PC-3 (cell line): ENCODE measurements around the gene SREK1. TPM values are rescaled to one million over a fixed set of nuclear protein-coding genes. Genes with fewer than 3 reads are reported as not detected.

Experiments
- ATAC-seq: fragments of 200-7000 bp; cut with Tn5 transposase; 2 replicates; pipeline ENCODE4 v1.9.1; 2020; ENCODE audit warnings: mild to moderate bottlenecking, moderate library complexity
- BruUV-seq: library from RNA; stranded (reverse); fragments of 400-500 nt; replicated peaks from 2 replicates; lab custom pipeline; 2021; lab: Mats Ljungman, UMichigan
- CTCF ChIA-PET: fragments of 300-600 bp; sonication (Branson Sonifier 250); formaldehyde crosslinking; loops from one replicate; lab custom pipeline; 2022; ENCODE audit warnings: antibody characterized with exemption; lab: Charles Lee
- POLR2A ChIA-PET: fragments of 300-600 bp; sonication (Branson Sonifier 250); formaldehyde crosslinking; loops from one replicate; lab custom pipeline; 2022; ENCODE audit warnings: antibody characterized with exemption; ENCODE audit not compliant: unreplicated experiment; lab: Charles Lee
- DNase-seq: peaks from one replicate; pipeline ENCODE4 v3.0.0-alpha.2; 2015
- H2AFZ ChIP-seq: fragments of 300-600 bp; sonication (generic); 2 replicates; pipeline ENCODE4 v1.6.0; 2016; ENCODE audit warnings: antibody characterized with exemption, low read length
- H3F3A ChIP-seq: fragments of 300-600 bp; sonication (generic); one replicate; pipeline ENCODE4 v1.6.0; 2017; ENCODE audit warnings: antibody characterized with exemption, low read length, control low read depth, mild to moderate bottlenecking; ENCODE audit not compliant: unreplicated experiment
- H3K27ac ChIP-seq: fragments of 300-600 bp; sonication (generic); 2 replicates; pipeline ENCODE4 v1.5.1; 2016; ENCODE audit warnings: mild to moderate bottlenecking, low read length
- H3K27me3 ChIP-seq: fragments of 300-600 bp; sonication (generic); 2 replicates; pipeline ENCODE4 v1.6.1; 2016; ENCODE audit warnings: low read length, mixed read lengths
- H3K36me3 ChIP-seq: fragments of 300-600 bp; sonication (generic); 2 replicates; pipeline ENCODE4 v1.6.1; 2016; ENCODE audit warnings: low read depth, mixed run types, low read length, mixed read lengths
- H3K4me1 ChIP-seq: fragments of 300-600 bp; sonication (generic); 2 replicates; pipeline ENCODE4 v1.5.1; 2016; ENCODE audit warnings: low read length; ENCODE audit not compliant: insufficient read depth
- H3K4me2 ChIP-seq: fragments of 300-600 bp; sonication (generic); 2 replicates; pipeline ENCODE4 v1.6.0; 2016; ENCODE audit warnings: low read length
- H3K4me3 ChIP-seq: fragments of 300-600 bp; sonication (generic); 2 replicates; pipeline ENCODE4 v1.5.1; 2016; ENCODE audit warnings: mild to moderate bottlenecking, low read length, mixed read lengths
- H3K79me2 ChIP-seq: fragments of 300-600 bp; sonication (generic); 2 replicates; pipeline ENCODE4 v1.6.1; 2017; ENCODE audit warnings: low read length, mixed read lengths
- H3K9ac ChIP-seq: fragments of 300-600 bp; sonication (generic); 2 replicates; pipeline ENCODE4 v1.6.0; 2016; ENCODE audit warnings: mild to moderate bottlenecking, low read length
- H3K9me2 ChIP-seq: fragments of 300-600 bp; sonication (generic); replicated peaks from 2 replicates; pipeline ENCODE4 v1.6.1; 2016; ENCODE audit warnings: mixed run types, low read length, mixed read lengths
- H3K9me3 ChIP-seq: fragments of 300-600 bp; sonication (generic); 2 replicates; pipeline ENCODE4 v1.6.1; 2016; ENCODE audit warnings: low read length, mixed read lengths
- H4K20me1 ChIP-seq: fragments of 300-600 bp; sonication (generic); 2 replicates; pipeline ENCODE4 v1.6.1; 2016; ENCODE audit warnings: low read length, mixed read lengths
- CTCF ChIP-seq: fragments of 300-600 bp; sonication (generic); conservative IDR thresholded peaks from 2 replicates; pipeline ENCODE4 v1.5.1; 2017; ENCODE audit warnings: antibody characterized with exemption, low read depth, mild to moderate bottlenecking, low read length
- EZH2 ChIP-seq: fragments of 300-600 bp; sonication (generic); IDR thresholded peaks from one replicate; pipeline ENCODE4 v1.6.1; 2017; ENCODE audit warnings: antibody characterized with exemption, mild to moderate bottlenecking, low read length; ENCODE audit not compliant: unreplicated experiment
- EZH2phosphoT487 ChIP-seq: fragments of 300-600 bp; sonication (generic); IDR thresholded peaks from 2 replicates; pipeline ENCODE4 v1.6.1; 2018; ENCODE audit warnings: mild to moderate bottlenecking, antibody characterized with exemption, low read length, borderline replicate concordance
- intact Hi-C: fragments of 100-400 bp; cut with micrococcal nuclease; formaldehyde crosslinking; loops from 2 replicates; pipeline ENCODE4 v1.9.0; 2023
- total RNA-seq: library from RNA; depleted of rRNA; stranded (reverse); fragments of >200 nt; gene quantifications from 2 replicates; pipeline ENCODE4 v1.2.3, GENCODE V29; 2014

The SREK1 gene
- total RNA-seq, 1 experiment from 2014 or later: 43.1 TPM

GRCh38 chr5:66231508-66231907 lies 87.4 kb downstream of the SREK1 start:
- DNase-seq: no peak
- intact Hi-C loops: no loop called here
- Histone ChIP-seq H3K4me2 (no peak overlapping the region), H3K27me3 (no peaks in the 10 kb centered on the region), H3K9me2 (no peaks in the 10 kb centered on the region), H3K9ac (no peak overlapping the region), H3F3A (no peaks in the 10 kb centered on the region), H3K36me3 (no peaks in the 10 kb centered on the region), H3K4me3 (no peak overlapping the region), H3K4me1 (no peaks in the 10 kb centered on the region), H2AFZ (no peak overlapping the region), H3K79me2 (no peaks in the 10 kb centered on the region), H3K27ac (no peak overlapping the region), H3K9me3 (no peaks in the 10 kb centered on the region), H4K20me1 (no peaks in the 10 kb centered on the region)
- POLR2A ChIA-PET: no interaction called here
- no TSS peak for BruUV-seq
- CTCF ChIA-PET: no interaction called here
- ATAC-seq: no peak
- no peak for TF ChIP-seq EZH2phosphoT487
- no peak for TF ChIP-seq EZH2
- no peak for TF ChIP-seq CTCF

- CTCF ChIA-PET: no interaction called here
- H3K36me3 ChIP-seq: no peaks in the 10 kb centered on the region
- H3K4me2 ChIP-seq: no peak overlapping the region
- ATAC-seq (no peak), DNase-seq (no peak)
- intact Hi-C loops: no loop called here
- H3K9ac ChIP-seq: no peak overlapping the region
- H2AFZ ChIP-seq: no peak overlapping the region
- H3K4me3 ChIP-seq: no peak overlapping the region
- no peaks in the 10 kb centered on the region for H3K9me2 ChIP-seq
- H3K27me3 ChIP-seq: no peaks in the 10 kb centered on the region
- TF ChIP-seq EZH2phosphoT487 (no peak), CTCF (no peak), EZH2 (no peak)
- H3K9me3 ChIP-seq: no peaks in the 10 kb centered on the region
- H3K79me2 ChIP-seq: no peaks in the 10 kb centered on the region
- POLR2A ChIA-PET: interaction anchor here (0.6 kb wide), 1 partner anchor 246 kb away, joined by 3 read pairs; no protein-coding TSS in a partner anchor
- no peak overlapping the region for H3K27ac ChIP-seq
- H4K20me1 ChIP-seq: no peaks in the 10 kb centered on the region
- no peaks in the 10 kb centered on the region for H3F3A ChIP-seq
- BruUV-seq: no TSS peak
- H3K4me1 ChIP-seq: no peaks in the 10 kb centered on the region
Observed at GRCh38 chr5:66232275-66232674, 88.2 kb downstream of the SREK1 start.

GRCh38 chr5:66232706-66233445 lies 88.8 kb downstream of the SREK1 start:
- H3K27me3 ChIP-seq: no peaks in the 10 kb centered on the region
- BruUV-seq: no TSS peak
- H3K4me3 ChIP-seq: no peak overlapping the region
- H3K9me2 ChIP-seq: no peaks in the 10 kb centered on the region
- H3K4me1 ChIP-seq: no peaks in the 10 kb centered on the region
- no peak for TF ChIP-seq EZH2
- no peak for TF ChIP-seq CTCF
- TF ChIP-seq EZH2phosphoT487: no peak
- H3K9ac ChIP-seq: no peak overlapping the region
- no peaks in the 10 kb centered on the region for H3K9me3 ChIP-seq
- no peaks in the 10 kb centered on the region for H4K20me1 ChIP-seq
- H3K4me2 ChIP-seq: no peak overlapping the region
- no peak overlapping the region for H2AFZ ChIP-seq
- no peaks in the 10 kb centered on the region for H3F3A ChIP-seq
- DNase-seq (no peak), ATAC-seq (no peak)
- no peak overlapping the region for H3K27ac ChIP-seq
- CTCF ChIA-PET: no interaction called here
- no peaks in the 10 kb centered on the region for H3K36me3 ChIP-seq
- intact Hi-C loops: no loop called here
- H3K79me2 ChIP-seq: no peaks in the 10 kb centered on the region
- POLR2A ChIA-PET: interaction anchor here (0.6 kb wide), 1 partner anchor 246 kb away, joined by 3 read pairs; no protein-coding TSS in a partner anchor
